Upper lobe of left lung (tissue), 4 donors: Measurements from ENCODE around the gene XAB2.

ENCODE experiments used
- EP300 ChIP-seq, 4 donors: sonication (generic); formaldehyde crosslinking; IDR thresholded peaks; one replicate each; pipeline ENCODE4 v1.5.1; 2017; ENCODE audit warnings: antibody characterized with exemption in 4 of 4, control low read depth in 2 of 4
- POLR2A ChIP-seq, 4 donors: fragments of 450-650 bp; IDR thresholded peaks; one replicate each; pipeline ENCODE4 v1.5.1; 2016 to 2017; ENCODE audit warnings: antibody characterized with exemption in 4 of 4, mild to moderate bottlenecking in 2 of 4
- POLR2AphosphoS5 ChIP-seq, 2 donors: sonication (generic); formaldehyde crosslinking; IDR thresholded peaks; one replicate each; pipeline ENCODE4 v1.5.1; 2017; ENCODE audit warnings: antibody characterized with exemption in 2 of 2
- TF ChIP-seq, protein P1 (sequence below), 6 experiments: fragments of 450-650 bp in 4 of 6; fragments of 200-600 bp in 2 of 6; sonication (generic) in 2 of 6; IDR thresholded peaks; one replicate each; pipeline ENCODE4 v1.5.1; 2016 to 2019; ENCODE audit warnings: antibody characterized with exemption in 6 of 6

DNA sequence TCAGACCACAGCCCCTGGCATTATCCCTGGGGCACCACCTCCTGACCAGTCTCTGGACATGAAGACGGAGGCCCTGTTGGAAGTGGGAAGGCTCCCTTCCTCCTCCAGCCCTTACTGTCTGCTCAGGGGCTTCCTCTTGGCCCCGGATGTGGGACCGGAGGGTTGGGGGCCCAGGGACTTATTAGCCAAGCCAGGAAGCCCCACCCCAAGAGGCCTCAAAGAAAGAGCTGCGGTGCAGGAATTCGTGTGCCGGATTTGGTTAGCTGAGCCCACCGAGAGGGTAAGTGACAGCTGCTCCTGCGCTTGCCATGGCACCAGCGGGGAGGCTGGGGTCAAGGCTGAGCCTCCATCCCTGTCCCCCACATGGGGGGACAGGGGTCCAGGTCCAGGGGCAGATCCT, 39.5 kb upstream of the XAB2 start, which contains the start of gene RETN:
- TF ChIP-seq, protein P1, sequence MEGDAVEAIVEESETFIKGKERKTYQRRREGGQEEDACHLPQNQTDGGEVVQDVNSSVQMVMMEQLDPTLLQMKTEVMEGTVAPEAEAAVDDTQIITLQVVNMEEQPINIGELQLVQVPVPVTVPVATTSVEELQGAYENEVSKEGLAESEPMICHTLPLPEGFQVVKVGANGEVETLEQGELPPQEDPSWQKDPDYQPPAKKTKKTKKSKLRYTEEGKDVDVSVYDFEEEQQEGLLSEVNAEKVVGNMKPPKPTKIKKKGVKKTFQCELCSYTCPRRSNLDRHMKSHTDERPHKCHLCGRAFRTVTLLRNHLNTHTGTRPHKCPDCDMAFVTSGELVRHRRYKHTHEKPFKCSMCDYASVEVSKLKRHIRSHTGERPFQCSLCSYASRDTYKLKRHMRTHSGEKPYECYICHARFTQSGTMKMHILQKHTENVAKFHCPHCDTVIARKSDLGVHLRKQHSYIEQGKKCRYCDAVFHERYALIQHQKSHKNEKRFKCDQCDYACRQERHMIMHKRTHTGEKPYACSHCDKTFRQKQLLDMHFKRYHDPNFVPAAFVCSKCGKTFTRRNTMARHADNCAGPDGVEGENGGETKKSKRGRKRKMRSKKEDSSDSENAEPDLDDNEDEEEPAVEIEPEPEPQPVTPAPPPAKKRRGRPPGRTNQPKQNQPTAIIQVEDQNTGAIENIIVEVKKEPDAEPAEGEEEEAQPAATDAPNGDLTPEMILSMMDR (IDR thresholded peaks at IDR 0.05) = no peak
- TF ChIP-seq POLR2A (IDR thresholded peaks at IDR 0.05) = no peak
- TF ChIP-seq EP300 (IDR thresholded peaks at IDR 0.05) = no peak
- TF ChIP-seq POLR2AphosphoS5 (IDR thresholded peaks at IDR 0.05) = no peak
